HFFc6 (cell line): ENCODE results near the gene GIPR. TPM values are rescaled to one million over a fixed set of nuclear protein-coding genes. Genes with fewer than 3 reads are reported as not detected.
A peak's percentile ranks its signal among the peaks of the same experiment; 100 is the strongest.
"Not testable (repeated sequence)": the region's sequence is repeated elsewhere in the genome, so short reads cannot be mapped to it uniquely, and the experiment has no call there.

Source experiments
- DNase-seq: peaks from one replicate; pipeline ENCODE4 v3.0.0-alpha.2; 2018
- H3K27ac Mint-ChIP-seq: 2 replicates; pipeline ENCODE4 v1.8.0; 2020; ENCODE audit warnings: mild to moderate bottlenecking, mixed read lengths
- H3K27me3 Mint-ChIP-seq: 2 replicates; pipeline ENCODE4 v1.8.0; 2021; ENCODE audit warnings: mild to moderate bottlenecking, moderate library complexity, mixed read lengths; ENCODE audit not compliant: insufficient read depth
- H3K36me3 Mint-ChIP-seq: 2 replicates; pipeline ENCODE4 v1.8.0; 2021; ENCODE audit warnings: low read depth, mixed read lengths
- H3K4me1 Mint-ChIP-seq: 2 replicates; pipeline ENCODE4 v1.8.0; 2020; ENCODE audit warnings: low read depth, mixed read lengths
- H3K4me3 Mint-ChIP-seq: 2 replicates; pipeline ENCODE4 v1.8.0; 2020; ENCODE audit warnings: mild to moderate bottlenecking, moderate library complexity, mixed read lengths
- H3K9me3 Mint-ChIP-seq: 2 replicates; pipeline ENCODE4 v1.8.0; 2020; ENCODE audit warnings: mild to moderate bottlenecking, mixed read lengths
- CTCF ChIP-seq: fragments of 200-600 bp; sonication (generic); IDR thresholded peaks from 2 replicates; pipeline ENCODE4 v1.5.0; 2021; ENCODE audit warnings: antibody characterized with exemption, mild to moderate bottlenecking
- total RNA-seq, 6 experiments: library from RNA; stranded (reverse); fragmentation: NEBNext Ultra II Directional; extraction: Animal tissue kit (Norgen Biotek cat#: 25700); gene quantifications; 2 replicates in 1 of 6; 3 replicates in 5 of 6; pipeline ENCODE4 v1.2.3, GENCODE V29; 2021

The GIPR gene
- total RNA-seq, 6 experiments from 2014 or later, result 0.31 to 1.1 (median 0.68) TPM

- DNase-seq, result no peak
- Mint-ChIP-seq H3K4me1 (peaks cover 21% of the 10 kb centered on the region), H3K4me3 (no peak overlapping the region), H3K36me3 (peaks cover 14% of the 10 kb centered on the region), H3K27me3 (0 out of 2 replicates have a peak, but pooled peaks cover 1% of the 10 kb centered on the region), H3K9me3 (no peaks in the 10 kb centered on the region), H3K27ac (no peak overlapping the region)
- TF ChIP-seq CTCF, result no peak
Observed at GRCh38 chr19:45713141-45713540, 45.1 kb downstream of the GIPR start.

GRCh38 chr19:45715139-45715538 lies 47.1 kb downstream of the GIPR start:
- peaks cover 28% of the 10 kb centered on the region for H3K4me1 Mint-ChIP-seq
- no peak for DNase-seq
- no peaks in the 10 kb centered on the region for H3K9me3 Mint-ChIP-seq
- H3K27me3 Mint-ChIP-seq, result 0 out of 2 replicates have a peak, but pooled peaks cover 1% of the 10 kb centered on the region
- H3K27ac Mint-ChIP-seq, result no peak overlapping the region
- H3K4me3 Mint-ChIP-seq, result no peak overlapping the region
- H3K36me3 Mint-ChIP-seq, result peaks cover 15% of the 10 kb centered on the region
- no peak for TF ChIP-seq CTCF

- TF ChIP-seq CTCF, result no peak
Observed at GRCh38 chr19:45716359-45717130, 48.5 kb downstream of the GIPR start.

GRCh38 chr19:45717131-45717982 lies 49.3 kb downstream of the GIPR start:
- H3K36me3 Mint-ChIP-seq, result peaks cover 15% of the 10 kb centered on the region
- peak; percentile 20; the same call in 1 of the 2 replicates for TF ChIP-seq CTCF
- peak; percentile 96 for DNase-seq
- H3K4me1 Mint-ChIP-seq, result peaks cover 39% of the 10 kb centered on the region
- peaks cover 3% of the 10 kb centered on the region; the same call in 1 of the 2 replicates for H3K27me3 Mint-ChIP-seq
- H3K4me3 Mint-ChIP-seq, result peak overlapping the region; percentile 94
- H3K27ac Mint-ChIP-seq, result peak overlapping the region; percentile 98
- no peaks in the 10 kb centered on the region for H3K9me3 Mint-ChIP-seq

More at GRCh38 chr19:45716359-45717130, 48.5 kb downstream of the GIPR start:
- DNase-seq, result no peak
- Mint-ChIP-seq H3K27me3 (0 out of 2 replicates have a peak, but pooled peaks cover 1% of the 10 kb centered on the region), H3K9me3 (no peaks in the 10 kb centered on the region), H3K36me3 (peaks cover 9% of the 10 kb centered on the region), H3K27ac (peak overlapping the region; percentile 98), H3K4me1 (peaks cover 33% of the 10 kb centered on the region), H3K4me3 (peak overlapping the region; percentile 94)

- no peak for TF ChIP-seq CTCF
- no peaks in the 10 kb centered on the region for H3K9me3 Mint-ChIP-seq
- peaks cover 3% of the 10 kb centered on the region; the same call in 1 of the 2 replicates for H3K27me3 Mint-ChIP-seq
- peaks cover 45% of the 10 kb centered on the region for H3K4me1 Mint-ChIP-seq
- peak overlapping the region; percentile 94 for H3K4me3 Mint-ChIP-seq
- H3K27ac Mint-ChIP-seq, result peak overlapping the region; percentile 98
- DNase-seq, result no peak
- H3K36me3 Mint-ChIP-seq, result peaks cover 15% of the 10 kb centered on the region
Observed at GRCh38 chr19:45717983-45718650, 50.1 kb downstream of the GIPR start.

GRCh38 chr19:45720065-45720464 lies 52.0 kb downstream of the GIPR start:
- not testable (repeated sequence) for H3K9me3 Mint-ChIP-seq, H3K4me3 Mint-ChIP-seq, H3K27ac Mint-ChIP-seq, H3K27me3 Mint-ChIP-seq, DNase-seq
- peaks cover 15% of the 10 kb centered on the region for H3K36me3 Mint-ChIP-seq
- H3K4me1 Mint-ChIP-seq, result peaks cover 58% of the 10 kb centered on the region

GRCh38 chr19:45728683-45729082 lies 60.7 kb downstream of the GIPR start:
- not testable (repeated sequence) for H3K27ac Mint-ChIP-seq, DNase-seq, H3K4me3 Mint-ChIP-seq, H3K36me3 Mint-ChIP-seq, H3K9me3 Mint-ChIP-seq, H3K27me3 Mint-ChIP-seq
- peaks cover 24% of the 10 kb centered on the region for H3K4me1 Mint-ChIP-seq
